Dermis microvascular lymphatic vessel endothelial cell (primary cell): Measurements from ENCODE around the gene ABCD3. TPM values are rescaled to one million over a fixed set of nuclear protein-coding genes. Genes with fewer than 3 reads are reported as not detected.
A peak's percentile ranks its signal among the peaks of the same experiment; 100 is the strongest.
"Not testable (repeated sequence)": the region's sequence is repeated elsewhere in the genome, so short reads cannot be mapped to it uniquely, and the experiment has no call there.

ENCODE experiments used
- DNase-seq, 2 donors: peaks; one replicate each; pipeline versions ENCODE4 v3.0.0 to v3.0.0-alpha.2; 2010; ENCODE audit warnings: low read depth in 2 of 2
- total RNA-seq: library from RNA; depleted of rRNA; stranded (reverse); fragments of >200 nt; gene quantifications from 2 replicates; pipeline ENCODE4 v1.2.1, GENCODE V29; 2014

Gene ABCD3
- total RNA-seq, 1 donor from 2014 or later, result 32.2 TPM

DNA sequence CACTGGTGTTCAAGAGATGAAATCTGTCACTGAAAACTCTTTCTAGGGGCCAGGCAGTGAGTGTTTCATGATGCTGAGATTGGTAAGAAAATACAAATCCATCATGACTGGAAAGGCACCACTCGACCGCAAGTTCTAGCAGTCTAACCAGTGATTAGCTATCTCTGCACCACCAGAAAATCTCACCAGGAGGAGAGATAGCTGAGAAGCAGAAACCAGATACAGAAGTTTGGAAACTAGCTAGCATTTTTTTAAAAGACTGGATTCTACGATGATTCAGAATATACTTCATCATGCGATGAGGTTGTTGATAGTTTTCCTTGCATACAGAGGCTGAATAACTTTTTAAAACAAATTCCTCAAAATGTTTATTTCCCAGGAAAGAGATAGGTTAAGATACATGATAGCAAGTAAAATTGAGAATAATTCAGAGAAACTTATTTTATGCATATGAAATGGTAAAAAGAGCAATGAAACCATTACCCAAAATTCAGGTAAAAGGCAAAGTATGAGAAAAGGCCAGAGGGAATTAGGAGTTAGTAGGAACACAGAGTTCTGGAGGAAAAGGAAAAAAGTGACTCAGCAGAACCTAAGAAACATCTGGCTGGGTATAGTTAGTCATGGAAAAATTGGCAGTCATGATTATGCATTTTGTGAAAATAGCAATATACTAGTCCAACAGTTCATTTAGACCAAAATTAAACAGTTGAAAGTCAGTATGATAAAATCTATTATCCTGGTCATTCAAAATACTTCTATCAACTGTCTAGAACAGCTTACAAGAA lies 126.7 kb downstream of the ABCD3 start:
- peak; percentile 40 to 71 for DNase-seq

DNA sequence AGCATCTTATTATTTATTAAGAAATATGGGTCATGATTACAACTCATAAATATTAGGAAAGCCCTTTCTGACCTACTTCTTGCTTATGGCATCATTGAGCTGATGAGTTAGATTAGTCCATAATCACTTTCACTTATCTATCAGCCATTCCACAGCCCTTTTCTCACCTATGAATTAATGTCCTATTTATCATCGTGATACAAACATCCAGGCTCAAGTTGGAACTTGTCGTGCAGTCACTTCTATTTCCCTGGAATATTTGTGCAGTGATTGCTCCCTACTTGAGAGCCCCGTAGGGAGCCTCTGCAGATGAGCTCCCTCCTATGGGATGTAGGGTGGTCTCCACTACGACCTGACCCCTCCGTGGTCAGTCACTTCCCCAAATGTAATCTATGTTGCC lies 131.5 kb downstream of the ABCD3 start:
- DNase-seq, result no peak

DNA sequence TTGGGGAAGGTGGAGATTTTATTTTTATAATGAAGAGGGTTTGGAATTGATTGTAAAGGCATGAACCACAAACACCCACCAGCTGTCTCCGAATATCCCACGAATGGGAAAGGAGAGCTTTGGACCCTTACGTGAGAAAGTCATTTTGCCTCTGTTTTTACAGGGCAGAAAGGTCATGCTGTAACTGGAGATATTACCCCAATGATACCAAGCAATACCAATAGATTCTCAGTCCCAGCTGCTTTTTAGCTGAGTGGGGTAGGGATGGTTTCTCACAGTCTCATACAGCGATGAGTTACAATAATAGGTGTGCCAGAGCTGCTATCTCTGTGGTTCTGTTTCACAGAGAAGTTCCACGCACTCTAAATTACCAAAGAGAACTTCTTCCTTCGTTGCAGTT lies 132.2 kb downstream of the ABCD3 start:
- DNase-seq, result no peak

DNA sequence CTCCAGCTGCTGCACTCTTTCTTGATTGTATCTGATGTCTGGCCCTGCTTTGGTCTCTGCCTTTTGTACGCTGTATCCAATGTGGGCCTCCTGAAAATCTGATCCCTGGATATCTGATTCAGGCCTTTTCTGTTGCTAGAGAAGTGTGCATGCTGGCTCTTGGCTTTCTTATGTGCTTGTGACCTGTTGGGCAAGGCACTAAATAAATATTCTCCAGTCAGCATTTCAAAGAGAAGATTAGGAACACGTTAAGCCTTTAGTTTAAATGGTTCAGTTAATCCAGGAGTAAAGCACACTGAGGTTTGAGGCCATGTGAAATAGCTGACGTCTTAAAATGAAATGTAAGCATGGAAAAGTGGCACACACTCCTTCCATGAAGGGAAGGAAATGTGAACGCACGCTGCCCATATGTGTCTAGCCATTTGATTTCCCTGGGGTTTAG lies 132.6 kb downstream of the ABCD3 start:
- no peak for DNase-seq

DNA sequence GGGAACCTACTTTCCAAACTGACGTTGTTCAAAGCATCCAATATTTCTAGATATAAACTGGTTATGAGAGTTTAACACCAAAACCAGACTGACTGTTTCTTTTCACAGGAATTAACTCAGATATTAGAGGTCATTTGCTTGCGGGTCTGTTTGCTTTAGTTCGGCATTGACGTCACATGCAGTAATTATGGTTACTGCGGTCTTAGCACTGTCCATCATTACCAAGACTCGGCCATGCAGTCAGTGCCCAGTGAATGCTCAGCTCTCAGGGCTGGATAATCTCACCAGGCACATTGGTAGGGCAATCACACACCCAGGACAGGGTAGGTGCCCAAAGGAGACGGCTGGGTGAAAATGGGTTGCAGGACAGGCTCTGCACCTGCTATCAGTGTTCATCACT lies 133.3 kb downstream of the ABCD3 start:
- no peak for DNase-seq

DNA sequence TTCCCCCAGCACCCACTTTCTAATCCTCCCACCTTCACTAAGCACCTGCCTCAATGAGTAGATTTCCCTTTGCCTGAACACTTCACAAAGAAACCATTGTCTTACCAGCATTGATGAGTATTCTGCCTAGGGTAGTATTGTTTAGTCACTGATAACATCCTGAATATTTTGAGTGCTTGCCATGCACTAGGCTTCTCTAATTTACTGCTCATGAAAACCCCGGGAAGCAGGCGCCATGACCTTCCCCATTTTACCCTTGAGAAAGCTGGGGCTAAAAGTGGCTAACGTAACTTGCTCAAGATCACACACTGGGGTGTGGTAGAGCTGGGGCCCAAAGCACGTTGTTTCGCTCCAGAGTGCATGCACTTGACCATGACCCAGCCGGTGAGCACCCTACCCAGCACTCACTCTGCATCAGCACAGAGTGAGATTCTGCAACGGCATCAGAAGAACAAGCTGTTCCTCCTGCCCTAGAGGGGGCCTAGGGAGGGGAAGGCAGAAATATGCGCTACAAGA lies 133.9 kb downstream of the ABCD3 start:
- no peak for DNase-seq

DNA sequence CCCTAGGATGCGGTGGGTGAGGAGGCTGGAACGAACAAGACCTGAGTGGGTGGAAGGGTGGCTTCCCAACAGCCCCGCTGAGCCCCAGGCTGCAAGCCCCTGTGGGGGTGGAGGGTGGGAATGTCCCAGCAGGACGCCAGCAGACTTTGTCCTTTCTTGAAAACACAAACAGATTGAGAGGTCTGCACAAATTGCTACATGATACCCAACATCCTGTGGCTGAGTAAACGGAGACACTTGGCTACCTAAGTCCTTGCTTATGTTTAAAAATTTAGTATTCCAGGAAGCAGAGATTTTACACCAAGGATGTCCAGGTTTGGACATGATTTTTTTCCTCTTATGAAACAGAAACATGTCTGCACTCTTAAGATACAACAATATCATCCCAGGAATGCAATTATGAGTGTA lies 135.1 kb downstream of the ABCD3 start:
- no peak for DNase-seq

DNA sequence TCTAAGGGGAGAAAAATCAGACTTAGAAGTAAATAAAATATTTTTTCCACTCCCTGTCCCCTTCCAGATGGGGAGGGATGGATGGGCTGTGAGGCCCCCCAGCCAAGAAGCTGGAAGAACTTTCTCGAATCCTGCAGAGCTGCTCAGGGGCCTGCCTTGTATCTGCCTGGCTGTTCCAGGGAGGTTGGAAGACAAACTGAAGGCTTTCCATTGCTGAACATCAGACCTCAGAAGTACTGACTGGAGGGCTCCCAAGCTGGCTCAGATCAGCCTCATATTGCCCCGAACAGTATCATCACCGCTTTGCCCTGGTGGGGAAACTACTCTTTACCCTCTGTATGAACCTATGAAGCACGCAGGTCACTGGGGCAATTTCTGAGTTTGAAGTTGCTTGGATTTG lies 135.7 kb downstream of the ABCD3 start:
- DNase-seq, result no peak

DNA sequence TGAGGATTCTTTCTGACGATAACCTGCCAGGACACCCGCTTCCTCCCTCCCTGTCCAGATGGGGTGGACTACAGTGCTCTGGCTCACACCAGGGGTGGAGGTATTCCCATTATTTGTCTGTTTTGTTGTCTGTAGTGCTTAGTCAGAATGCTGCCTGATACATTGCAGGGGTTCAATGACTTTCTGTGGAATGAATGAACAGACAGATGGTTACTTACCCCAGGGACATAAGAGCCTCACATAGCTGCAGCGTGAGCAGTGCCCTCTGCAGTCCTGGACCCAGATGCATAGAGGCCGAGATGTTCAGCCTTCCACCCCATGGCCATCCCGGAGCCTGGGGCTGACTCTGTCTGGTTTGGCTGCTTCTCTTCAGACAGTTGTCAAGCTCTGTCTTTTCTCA lies 136.4 kb downstream of the ABCD3 start:
- no peak for DNase-seq

DNA sequence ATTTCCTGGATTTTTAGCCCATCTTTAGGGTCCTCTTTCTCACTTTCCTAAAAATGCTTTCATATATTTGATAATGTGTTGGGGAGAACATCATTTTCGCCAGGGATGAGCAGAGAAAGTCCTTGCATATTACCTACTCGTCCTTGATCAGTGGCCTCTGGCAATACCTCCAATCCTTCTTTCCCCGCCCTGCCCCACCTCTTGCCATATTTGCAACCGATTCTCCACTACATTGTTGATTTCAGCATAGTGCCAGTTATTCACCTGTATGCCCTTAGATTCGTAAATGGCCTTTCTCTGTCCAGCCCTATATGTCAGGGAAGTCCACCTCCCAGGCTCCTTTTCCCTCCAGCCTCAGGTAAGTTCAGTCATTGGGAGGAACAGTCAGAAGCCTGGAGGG lies 136.9 kb downstream of the ABCD3 start:
- no peak for DNase-seq

DNA sequence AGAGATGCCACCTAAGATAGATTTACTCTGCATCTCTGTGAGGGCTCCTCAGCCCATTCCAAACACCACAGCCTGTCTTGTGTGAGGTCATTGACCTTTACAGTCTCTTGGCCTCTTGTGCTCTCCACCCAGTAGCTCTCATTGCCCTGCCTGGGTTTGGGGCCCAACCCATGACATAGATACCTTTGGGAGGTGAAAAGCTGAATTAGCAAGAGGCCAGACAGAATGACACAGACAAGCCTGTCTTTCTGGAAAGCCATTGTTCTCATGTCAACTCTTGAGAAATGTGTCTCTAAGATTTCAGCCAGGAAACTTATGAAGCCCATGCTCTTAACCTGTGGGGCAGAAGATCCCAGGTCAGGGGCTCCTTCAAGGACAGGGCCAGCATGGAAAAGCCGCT lies 141.7 kb downstream of the ABCD3 start:
- no peak for DNase-seq

DNA sequence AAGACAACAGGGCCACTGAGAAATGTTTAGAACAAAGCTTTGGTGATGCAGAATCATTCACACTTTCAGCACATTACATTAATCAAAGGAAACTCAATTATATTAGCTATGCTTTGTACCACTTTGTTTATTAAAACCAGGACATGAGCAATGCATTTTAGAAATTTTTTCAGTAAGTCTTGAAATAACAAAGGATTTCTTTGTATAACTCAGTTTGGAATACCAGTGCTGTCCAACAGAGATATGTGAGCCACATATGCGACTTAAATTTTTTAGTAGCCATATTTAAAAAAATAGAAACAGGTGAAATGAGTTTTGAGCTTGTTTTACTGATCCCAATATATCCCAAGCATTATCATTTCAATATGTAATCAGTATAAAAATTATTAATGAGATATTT lies 142.1 kb downstream of the ABCD3 start:
- no peak for DNase-seq

DNA sequence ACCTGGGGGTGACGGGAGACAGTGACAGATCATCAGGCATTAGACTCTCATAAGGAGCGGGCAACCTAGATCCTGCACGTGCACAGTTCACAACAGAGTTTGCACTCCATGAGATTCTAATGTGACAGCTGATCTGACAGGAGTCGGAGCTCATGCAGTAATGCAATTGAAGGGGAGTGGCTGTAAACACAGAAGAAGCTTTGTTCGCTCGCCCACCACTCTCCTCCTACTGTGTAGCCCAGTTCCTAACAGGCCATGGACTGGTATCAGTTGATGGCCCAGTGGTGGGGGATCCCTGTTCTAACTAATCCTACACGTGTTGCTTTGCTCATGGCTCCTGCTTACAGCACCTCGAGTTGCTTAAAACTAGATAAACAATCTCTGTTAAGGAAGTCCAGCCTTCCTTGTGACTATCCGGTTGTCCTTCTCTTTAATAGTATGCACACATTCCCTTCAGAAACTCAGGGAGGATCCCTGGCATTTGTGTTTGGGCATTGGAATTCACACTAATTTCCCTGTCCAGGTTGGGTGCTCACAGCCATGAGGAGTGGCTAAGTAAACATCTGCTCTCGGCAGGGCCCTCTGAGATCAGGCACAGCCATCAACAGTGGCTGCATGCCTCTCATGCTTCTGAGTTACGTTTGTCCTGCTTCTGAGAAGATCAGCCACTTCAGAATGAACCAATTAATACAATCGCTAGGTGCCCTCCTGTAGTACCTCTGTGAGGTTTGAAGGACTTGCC lies 144.5 kb downstream of the ABCD3 start:
- no peak for DNase-seq

DNA sequence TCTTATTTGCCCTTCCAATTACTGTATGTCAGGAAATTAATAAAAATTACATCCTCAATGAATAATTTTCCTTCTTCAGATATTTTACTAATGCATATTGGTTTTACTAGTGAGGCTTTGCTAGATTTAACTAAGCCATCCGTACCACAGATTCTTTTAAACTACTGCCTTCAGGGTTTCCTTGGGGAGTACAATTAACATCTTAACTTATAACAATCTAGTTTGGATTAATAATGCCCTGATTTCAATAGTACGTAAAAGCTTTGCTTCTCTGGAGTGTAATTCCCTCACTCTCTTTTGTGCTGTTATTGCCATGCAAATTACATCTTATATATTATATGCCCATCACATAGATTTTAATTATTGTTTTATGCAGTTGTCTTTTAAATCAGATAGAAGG lies 147.7 kb downstream of the ABCD3 start:
- DNase-seq, result no peak

DNA sequence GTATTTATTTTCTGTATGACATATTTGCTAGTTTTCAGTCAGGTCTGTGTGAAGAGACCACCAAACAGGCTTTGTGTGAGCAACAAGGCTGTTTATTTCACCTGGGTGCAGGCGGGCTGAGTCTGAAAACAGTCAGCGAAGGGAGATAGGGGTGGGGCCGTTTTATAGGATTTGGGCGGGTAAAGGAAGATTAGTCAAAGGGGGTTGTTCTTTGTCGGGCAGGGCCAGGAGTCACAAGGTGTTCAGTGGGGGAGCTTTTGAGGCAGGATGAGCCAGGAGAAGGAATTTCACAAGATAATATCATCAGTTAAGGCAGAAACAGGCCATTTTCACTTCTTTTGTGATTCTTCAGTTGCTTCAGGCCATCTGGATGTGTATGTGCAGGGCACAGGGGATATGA lies 148.2 kb downstream of the ABCD3 start:
- DNase-seq, result not testable (repeated sequence)

DNA sequence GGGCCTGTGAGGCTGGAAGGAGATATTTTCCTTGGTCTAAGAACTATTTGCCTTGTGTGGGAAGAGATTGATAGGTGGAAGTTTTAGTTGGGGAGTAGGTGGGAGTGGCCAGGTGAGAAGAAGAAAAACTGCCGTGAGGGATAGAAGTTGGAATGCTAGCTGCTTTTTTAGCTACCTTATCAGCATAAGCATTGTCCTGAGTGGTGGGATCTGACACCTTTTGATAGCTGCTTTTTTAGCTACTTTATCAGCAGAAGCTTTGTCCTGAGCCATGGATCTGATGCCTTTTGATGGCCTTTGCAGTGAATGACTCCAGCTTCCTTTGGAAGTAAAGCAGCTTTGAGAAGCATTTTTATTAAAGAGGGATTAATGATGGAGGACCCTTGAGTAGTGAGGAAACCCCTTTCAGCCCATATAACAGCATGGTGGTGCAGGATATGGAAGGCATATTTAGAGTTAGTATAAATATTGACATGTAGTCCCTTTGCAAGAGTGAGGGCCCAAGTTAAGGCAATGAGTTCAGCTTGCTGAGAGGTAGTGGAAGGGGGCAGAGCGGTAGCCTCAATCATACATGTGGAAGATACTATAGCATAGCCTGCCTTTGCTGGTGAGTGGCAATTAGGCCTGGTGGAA lies 149.9 kb downstream of the ABCD3 start:
- DNase-seq, result not testable (repeated sequence)

Other genes starting within 250 kb of the ABCD3 start
- gene ARHGAP29, start 180.8 kb upstream of the ABCD3 start, total RNA-seq, result 171 and 226 TPM in 2 replicates
- 1.3 and 2.0 TPM in 2 replicates for gene F3, start 123.4 kb downstream of the ABCD3 start, total RNA-seq